HG02852 (cell line): ENCODE measurements around the gene ASCC2.

Source experiments
- ATAC-seq: cut with Tn5 transposase; IDR thresholded peaks from one replicate; pipeline ENCODE4 v1.9.1; 2021; ENCODE audit warnings: mild to moderate bottlenecking, moderate library complexity; ENCODE audit not compliant: unreplicated experiment

Gene ASCC2

DNA sequence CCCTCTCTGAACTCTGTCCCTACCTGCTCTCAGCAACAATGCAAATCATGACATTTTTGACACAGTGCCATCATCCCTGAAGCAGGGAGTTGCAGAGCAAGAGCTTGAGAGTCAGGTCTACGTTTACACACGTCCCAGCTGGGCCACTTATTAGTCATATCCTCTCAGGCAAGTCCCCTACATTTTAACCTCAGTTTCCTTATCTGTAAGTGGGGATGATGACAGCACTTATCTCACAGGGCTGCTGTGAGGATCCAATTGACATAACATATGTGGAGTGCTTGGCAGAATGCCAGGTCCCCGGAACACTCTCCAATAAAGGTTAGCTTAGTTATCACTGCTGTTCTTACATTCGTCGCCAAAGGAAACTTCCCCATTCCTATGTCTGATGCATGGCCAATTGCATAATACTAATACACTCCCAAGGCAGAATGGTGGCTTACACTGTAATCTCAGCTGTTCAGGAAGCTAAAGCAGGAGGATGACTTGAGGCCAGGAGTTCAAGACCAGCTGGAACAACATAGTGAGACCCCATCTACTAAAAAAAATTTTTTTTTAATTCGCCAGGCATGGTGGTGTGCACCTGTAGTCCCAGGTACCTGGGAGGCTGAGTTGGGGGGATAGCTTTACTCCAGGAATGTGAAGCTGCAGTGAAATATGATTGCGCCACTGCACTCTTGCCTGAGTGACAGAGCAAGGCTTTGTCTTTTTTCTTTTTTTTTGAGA, 16.6 kb downstream of the ASCC2 start:
- ATAC-seq: peak; percentile 59

DNA sequence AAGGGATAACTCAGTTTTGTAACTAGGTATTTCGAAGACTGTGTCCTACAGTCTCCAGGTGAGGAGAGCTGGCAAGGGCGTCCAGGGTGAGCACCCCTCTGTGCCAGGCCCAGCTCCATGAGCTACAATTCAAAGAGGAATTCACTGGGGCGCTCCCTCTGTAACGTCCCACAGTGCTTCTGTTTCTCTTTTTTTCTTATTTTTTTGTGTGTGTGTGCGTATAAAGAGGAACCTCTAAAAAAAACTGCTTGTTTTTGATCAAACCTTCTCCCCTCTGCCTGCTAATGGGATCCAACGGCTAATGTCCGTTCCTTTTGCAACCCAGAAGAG, 17.1 kb downstream of the ASCC2 start:
- no peak for ATAC-seq

DNA sequence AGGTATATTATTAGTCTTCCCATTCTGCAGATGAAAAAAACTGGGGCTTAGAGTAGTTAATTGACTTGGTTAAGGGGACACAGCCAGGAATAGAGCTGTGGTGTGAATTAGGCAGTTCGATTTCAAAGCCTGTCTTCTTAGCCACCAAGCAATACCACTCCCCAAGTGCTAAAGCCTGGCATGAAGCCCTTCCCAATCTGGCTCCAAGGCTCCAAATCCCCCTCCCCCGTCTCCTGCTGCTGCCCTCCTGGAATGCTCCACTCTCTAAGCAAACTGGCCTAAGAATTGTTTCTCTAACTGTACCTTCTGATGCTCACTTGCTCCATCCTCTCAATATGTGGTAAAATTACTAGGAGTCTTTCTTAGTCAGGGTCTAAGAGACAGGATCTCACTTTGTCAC, 18.6 kb downstream of the ASCC2 start:
- ATAC-seq: no peak

DNA sequence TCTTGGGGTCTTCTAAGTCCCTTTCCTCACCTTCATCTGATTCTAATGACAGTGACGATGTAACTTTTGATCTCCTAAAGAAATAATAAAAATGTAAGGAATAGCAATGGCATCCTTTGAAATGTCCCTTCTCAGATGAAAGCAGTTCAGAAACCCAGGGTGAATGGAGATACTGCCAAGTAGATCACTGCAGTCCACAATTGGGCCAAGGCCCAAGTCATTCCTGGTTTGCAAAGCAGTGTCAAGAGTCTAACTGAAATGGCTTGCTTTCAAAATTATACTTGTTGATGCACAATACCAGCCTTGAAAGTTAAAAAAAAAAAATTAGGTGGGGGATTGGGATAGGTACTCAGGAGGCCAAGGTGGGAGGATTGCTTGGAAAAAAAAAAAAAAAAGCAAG, 20.4 kb downstream of the ASCC2 start:
- no peak for ATAC-seq

DNA sequence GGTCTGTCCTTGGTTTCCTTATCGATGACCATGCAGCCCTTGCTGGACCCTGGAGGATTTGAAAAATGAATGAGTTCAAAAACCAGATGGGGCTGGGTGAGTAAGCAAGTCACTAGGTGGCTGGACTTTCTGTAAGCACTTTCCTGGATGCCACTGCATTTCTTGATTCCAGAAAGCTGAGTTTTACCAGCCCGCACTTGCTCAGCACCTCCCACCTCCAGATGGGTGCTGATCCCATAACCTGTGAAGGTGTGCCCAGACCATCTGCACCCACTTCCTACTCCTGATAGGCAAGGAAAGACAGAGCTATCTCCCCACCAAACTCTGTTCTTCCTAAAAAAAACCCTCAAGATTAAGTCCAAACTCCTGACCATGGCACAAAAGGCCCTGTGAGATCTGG, 21.1 kb downstream of the ASCC2 start:
- ATAC-seq: no peak

DNA sequence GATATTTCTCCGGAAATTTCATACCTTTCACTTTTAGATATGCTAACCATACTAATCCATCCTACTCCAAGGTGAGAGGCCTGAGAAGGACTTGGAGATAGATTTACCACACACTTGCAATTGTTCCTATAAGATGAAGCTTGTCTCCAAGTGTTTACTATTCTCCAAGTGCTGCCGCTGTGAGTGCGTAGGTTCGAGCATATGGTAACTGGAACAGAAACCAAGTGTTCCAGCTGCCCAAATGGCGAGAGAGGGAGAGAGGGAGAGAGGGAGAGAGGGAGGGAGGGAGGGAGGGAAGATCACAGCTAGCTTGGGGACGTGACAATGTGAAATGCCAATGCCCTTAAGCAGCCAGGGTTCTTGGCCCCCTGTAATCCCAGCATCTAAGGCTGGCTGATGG, 21.5 kb downstream of the ASCC2 start:
- no peak for ATAC-seq

DNA sequence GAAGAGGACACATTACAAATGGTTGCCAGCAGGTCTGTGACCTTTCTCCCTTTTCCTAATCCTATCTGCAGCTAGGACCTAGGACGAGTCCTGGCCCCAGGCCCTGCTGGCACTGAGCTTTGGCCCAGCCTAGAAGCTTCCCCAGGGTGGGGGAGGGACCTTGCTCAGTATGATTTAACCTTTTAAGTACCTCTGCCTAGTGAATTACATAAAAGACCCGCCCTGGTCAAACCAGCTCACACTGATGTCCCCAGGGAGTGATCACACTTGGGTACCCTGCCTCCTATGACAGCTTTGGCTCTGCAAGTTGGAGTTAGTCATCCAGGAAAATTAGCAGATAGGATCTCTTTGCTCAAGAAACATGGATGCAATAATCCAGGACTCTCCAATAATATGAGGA, 21.9 kb downstream of the ASCC2 start:
- ATAC-seq: no peak

DNA sequence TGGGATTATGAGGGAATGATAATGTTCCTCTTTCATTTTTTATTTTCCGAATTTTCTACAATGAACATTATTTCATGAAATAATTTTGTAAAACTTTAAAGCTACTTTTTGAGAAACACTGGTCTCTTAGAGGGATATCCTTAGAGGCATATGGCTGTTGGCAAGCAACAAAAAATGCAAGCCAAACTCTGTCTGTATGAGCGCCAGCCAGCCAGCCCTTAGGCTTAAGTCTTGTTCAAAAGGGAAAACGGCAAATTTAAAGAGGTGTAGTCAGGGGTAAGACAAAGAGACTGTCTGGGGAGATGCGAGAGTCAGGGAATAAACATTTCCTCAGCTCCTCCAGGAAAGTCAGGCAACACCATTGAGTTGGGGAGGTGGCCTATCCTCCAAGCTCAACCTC, 22.5 kb downstream of the ASCC2 start:
- no peak for ATAC-seq

DNA sequence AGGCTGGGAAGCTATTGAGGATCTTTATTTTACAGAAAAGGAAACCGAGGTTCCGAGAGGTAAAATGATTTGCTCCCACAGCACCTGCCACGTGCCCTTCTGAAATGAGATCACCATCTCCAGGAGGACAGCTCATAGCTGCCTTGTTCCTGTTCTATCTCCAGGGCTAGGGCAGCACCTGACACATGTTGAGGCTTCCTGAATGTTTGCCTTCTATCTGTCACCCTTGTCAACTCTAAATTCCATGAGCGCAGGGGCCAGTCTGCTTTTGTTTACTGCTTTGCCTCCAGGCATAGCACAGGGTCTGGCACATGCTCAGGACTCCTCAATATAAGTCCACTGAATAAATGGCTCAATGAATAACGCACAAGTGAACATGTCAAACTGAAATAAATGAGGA, 24.1 kb downstream of the ASCC2 start:
- no peak for ATAC-seq

DNA sequence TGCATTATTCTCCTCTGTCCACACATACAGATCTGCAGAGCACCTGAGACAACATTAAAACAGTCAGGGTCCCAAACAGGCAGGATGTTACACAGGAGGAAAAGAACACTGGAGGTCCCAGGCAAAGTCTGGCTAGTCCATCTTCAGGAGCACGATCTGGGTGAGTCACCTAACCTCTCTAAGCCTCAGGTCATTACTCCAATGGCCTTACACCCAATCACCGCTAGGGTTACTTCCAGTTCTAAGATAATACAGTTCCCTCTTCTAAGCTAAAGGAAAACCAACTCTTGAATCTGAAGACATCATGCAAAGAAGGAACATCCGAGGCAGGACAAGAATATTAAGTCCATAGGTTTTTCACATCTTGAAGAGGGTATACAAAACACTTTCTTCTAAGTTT, 24.5 kb downstream of the ASCC2 start:
- no peak for ATAC-seq

DNA sequence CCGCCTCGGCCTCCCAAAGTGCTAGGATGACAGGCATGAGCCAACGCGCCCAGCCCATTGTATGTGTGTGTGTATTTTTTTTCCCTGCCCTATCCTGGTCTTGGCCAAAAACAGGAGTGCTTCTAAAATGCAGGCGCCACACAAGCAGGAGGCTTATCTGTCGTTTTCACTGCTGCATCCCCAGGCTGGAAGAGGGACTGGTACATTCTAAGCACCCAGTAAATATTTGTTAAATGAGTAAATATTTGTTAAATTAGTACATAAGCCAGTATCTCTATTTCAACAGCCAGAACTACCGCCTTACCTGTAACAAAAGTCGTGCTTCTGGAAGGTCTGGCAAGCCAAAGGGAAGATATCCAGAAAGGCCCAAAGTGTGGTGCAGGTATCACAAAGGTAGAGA, 24.9 kb downstream of the ASCC2 start:
- ATAC-seq: no peak

DNA sequence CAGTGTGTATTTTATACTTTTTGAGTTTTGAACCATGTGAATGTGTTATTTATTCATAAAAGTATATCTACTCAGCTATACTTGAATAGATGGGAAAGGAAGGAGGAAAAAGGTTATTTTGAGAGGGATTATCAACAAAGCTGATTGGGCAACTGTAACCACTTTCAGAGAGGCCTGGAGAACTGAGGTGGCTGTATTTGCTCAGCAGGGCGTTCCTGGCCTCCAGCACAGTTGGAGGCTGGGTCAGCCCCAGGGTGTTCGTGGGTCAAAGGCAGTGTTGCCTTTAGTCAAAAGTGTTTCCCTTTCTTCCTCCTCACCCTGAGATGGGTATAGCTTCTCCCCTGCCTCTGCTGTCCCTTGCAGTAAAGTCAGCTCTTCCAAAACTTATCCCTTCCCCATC, 26.7 kb downstream of the ASCC2 start:
- no peak for ATAC-seq

DNA sequence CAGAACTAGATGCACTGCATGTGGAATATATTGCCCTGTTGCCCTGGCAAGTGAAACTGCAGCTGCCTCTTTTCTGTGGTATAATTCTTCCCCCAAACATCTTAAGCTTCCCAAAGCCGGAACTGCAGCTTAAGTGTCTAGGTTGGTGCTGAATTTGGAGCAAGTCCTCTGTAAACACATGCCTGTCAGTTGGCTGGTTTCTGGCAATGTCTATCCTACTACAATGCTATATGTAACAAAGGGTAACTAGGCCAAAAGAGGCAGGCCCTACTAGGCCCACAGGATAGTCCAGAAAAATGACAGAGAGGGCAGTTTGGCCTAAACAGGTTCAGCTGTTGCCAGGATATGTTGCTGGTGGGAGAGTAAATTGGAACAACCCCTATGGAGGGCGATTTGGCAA, 27.9 kb downstream of the ASCC2 start:
- ATAC-seq: no peak

DNA sequence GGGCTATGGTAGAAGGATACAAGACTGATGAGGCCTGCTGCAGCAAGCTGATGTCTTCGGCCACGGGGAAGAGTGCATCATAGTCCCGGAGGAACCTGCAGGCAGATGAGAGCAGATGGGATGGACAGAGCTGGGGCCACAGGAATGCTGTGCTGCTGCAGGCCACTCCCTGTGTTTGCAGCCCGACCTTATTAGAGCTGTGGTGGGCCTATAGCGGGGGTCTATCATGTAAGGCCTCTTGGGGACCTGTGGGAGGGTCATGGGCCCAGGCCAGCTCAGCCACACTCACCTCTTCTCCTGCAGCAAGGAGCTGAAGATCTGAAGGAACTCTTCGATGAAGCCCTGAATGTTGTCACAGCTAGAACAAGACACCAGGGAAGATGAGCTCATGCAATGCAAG, 31.9 kb downstream of the ASCC2 start:
- ATAC-seq: no peak

DNA sequence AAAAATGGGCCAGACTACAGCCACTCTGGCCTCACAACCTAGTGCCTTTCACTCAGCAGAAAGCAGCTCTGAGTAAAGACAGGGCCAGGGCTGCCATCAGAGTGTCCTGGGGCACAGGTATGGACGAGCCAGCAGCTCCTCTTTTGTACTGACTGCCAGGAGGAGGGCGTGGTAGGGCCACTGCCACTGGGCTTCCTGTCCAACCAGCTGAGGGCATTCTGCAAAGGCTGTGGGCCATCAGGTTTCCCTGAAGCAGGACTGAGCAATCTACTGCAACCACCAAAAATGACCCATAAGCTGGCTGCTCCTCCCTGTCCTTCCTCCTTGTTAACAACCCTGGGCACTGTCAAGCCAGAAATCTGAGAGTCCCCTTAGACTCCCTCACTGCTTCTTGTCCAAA, 33.1 kb downstream of the ASCC2 start:
- ATAC-seq: no peak

DNA sequence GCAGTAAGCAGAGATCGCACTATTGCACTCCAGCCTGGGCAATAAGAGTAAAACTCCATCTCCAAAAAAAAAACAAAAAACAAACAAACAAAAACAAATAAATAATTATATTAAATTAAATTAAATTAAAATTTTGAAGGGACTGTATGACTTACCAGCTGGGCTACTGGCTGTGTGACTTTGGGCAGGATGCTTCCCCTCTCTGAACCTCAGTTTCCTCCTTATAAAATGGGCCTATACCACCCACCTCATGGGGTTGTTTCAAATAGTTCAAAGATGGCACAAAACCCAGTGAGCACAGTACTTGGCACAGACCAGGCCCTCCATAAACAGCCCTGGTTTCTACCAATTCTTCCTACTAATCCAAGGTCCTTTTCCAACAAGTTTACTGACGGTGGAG, 34.9 kb downstream of the ASCC2 start:
- ATAC-seq: no peak

DNA sequence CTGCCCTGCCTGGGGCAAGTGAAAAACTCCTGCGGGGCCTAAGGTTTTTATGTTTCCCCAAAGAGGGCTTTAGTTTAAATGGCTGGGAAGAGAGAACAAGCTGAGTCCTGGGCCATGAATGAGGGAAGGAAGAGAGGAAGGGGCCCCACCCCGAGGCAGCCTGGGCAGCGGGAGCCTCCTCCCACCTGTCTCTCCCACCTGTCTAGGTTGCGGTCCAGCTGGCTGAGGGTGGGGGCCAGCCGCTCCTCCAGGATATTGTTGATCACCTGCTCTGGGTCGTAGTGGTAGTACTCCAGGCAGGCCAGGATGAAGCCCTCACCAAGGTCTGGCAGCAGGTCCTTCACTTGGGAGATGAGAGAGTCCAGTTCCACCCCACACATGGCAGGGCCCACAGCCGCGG, 36.3 kb downstream of the ASCC2 start:
- ATAC-seq: no peak

DNA sequence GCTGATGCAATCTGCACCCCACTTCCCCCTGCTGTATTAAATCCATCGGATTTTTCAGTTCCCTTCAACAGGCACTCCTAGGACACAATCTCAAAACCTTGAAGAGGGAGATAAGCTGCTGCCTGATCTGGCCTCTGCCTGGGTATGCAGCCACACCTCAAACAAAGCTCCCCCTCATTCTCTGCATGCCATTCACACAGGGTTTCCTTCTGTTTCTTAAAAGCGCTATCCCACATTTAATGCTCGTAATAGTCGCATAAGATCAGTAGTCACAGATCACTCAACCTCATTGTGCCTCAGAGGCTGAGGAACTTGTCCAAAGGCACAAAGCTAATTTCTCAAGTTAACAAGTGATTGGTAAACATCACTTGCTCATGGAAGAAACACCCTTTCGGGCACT, 36.9 kb downstream of the ASCC2 start:
- no peak for ATAC-seq

DNA sequence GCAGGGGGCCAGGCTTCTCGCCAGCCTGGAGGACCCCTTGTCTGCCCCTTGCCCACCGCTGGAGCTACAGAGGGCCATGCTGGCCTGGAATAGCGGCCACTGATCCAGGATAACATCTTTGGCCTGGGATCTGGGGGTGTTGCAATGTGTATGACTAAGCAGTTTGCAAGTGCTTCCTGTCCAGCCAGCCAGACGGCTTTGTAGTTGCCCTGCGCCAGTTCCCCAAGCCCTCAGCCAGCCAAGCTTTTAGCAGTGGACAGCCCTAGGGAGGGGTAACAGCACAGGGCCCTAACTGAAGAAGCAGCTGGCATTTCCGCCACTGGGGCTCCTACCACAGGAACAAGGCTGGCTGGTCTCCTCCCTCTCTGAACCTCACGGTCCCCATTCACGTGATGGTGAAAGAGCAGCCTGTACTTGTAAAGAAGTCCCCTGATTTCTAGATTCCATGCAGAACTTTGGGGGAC, 38.8 kb downstream of the ASCC2 start:
- ATAC-seq: no peak

DNA sequence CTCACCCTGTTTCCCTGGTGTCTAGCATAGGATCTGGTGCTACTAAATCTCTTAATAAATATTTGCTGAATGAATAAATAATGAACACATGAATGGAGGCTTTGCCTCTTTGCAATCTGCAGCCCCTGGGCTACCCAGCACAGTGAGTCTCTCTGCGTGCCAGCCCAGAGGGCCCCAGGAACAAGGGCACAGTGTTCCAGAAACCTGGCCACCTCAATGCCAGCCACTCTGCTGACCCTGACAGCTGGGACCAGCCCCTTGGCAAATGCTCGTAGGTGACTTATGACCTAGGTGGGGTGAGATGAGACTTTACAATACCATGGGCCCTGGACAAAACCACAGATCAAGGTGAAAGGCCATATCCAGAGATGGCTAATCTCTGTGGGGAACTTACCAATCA, 39.3 kb downstream of the ASCC2 start:
- ATAC-seq: no peak

DNA sequence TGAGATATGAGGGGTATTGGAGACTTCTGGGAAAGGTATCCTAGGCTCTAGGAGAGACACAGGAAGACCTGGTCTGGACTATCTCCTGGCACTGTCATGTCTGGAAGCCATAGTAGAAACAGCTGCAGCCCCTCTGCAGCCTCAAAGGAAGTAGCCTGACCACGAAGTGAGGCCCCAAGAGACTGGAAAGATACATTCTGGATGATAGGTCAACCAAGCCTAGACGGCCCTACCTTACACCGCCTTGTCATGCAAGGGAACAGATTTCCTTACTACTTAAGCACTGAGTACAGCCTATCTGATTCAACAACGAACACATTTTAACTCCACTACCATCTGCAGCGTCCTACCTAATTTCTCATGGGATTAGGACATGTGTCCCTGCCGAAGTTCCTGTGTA, 39.8 kb downstream of the ASCC2 start:
- ATAC-seq: no peak

DNA sequence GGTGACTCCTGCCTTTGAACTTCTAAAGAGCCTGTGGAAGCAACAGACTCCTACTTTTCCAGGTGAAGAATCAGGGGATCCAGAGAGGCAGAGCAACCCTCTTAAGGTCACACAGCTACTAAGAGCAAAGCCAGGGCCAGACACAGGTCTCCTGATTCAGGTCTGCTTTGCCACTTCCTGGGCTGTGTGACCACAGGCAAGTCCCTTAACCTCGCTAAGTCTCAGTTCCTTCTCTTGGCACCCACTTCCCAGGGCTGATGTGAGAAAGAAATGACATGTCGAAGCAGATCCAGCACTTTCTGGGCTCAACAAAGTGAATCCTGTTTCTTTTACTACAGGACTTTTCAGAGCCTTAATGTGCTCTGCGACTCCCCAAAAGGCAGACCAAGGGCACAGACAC, 40.7 kb downstream of the ASCC2 start:
- no peak for ATAC-seq

DNA sequence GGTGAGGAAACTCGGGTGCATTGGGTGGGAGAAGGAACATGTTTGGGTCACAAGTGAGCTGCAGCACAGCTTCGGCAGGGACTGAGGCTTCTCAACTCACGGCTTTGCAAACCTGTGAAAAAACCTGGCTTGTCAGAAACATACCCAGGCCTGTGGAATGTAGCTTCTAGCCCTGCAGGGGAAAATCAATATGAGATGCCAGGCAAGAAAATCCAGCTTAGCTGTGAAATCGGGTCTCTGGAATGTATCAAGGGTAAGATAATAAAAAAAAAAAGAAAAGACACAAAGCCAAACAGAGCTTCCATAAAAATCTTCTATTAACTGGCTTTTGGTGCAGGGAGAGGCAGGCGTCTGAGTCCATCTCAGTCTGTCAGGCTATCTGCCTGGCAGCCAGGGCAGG, 42.4 kb downstream of the ASCC2 start:
- ATAC-seq: no peak

DNA sequence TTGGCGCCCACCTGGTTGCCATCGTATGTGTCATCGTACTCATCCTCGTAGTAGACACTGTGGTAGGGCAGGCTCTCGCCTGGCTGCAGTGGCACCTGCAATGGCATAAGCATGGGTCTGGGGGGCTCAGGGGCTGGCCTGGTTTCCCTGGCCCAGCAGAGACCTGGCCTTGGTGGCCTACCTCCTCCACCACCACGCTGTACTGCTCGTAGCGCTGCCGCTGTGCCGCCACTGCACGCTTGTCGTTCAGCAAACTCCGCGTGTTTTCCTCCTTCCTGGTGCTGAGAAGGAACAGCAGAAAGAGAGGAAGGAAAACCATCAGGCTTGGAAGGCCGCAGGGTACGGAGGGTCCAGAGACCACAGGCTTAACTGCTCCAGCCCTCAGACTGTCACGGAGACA, 44.7 kb downstream of the ASCC2 start:
- no peak for ATAC-seq
